ENCODE results near the gene TRIM69. TPM values are rescaled to one million over a fixed set of nuclear protein-coding genes. Genes with fewer than 3 reads are reported as not detected.
"Not testable (repeated sequence)": the region's sequence is repeated elsewhere in the genome, so short reads cannot be mapped to it uniquely, and the experiment has no call there.

Gene TRIM69
- 10 to 100 TPM; 13.3 to 23.6 (median 15.9) TPM for total RNA-seq

GRCh38 chr15:44736181-44736765, at the start of gene TRIM69:
Gene TRIM69 (plus strand): TSS chr15:44736528. CDS start chr15:44736705, 177 bp downstream.
- Histone ChIP-seq H3K36me3 (no peaks in the 10 kb centered on the region), H3K4me3 (replicated peaks in 1 of 3) (no peak within 1 kb of the TSS), H3K4me1 (no peaks in the 10 kb centered on the region), H3K27ac (peak within 1 kb of the TSS in 2 of 3 donors; percentile 45 to 49), H3K9me3 (no peaks in the 10 kb centered on the region), H3K27me3 (no peaks in the 10 kb centered on the region)
- intact Hi-C loops (cut with DNase I) = loop anchor here (5.0 to 10.0 kb wide), 2 partner anchors 69 to 161 kb away; no protein-coding TSS in a partner anchor
- 84% methylated on average over 3 of the region's 3 CpGs for WGBS, 2 donors
- TF ChIP-seq POLR2A (IDR thresholded peaks at IDR 0.05) (no peak), CTCF (IDR thresholded peaks at IDR 0.05) (no peak)
- DNase-seq = no peak

- H3K27ac ChIP-seq; H3K9me3 ChIP-seq; H3K4me1 ChIP-seq; DNase-seq; H3K4me3 ChIP-seq (replicated peaks in 1 of 3); intact Hi-C loops (cut with DNase I); H3K36me3 ChIP-seq; H3K27me3 ChIP-seq: not testable (repeated sequence)
- 80 to 86% methylated on average over 2 of the region's 2 CpGs for WGBS, 2 donors
Measured at GRCh38 chr15:44689318-44689717, 47.0 kb upstream of the TRIM69 start.

- H3K36me3 ChIP-seq; H3K27ac ChIP-seq; H3K27me3 ChIP-seq; H3K4me3 ChIP-seq (replicated peaks in 1 of 3); intact Hi-C loops (cut with DNase I); H3K4me1 ChIP-seq; H3K9me3 ChIP-seq; DNase-seq: not testable (repeated sequence)
- WGBS, 2 donors = 61 to 72% methylated on average over 1 of the region's 1 CpG
Measured at GRCh38 chr15:44690245-44690644, 46.1 kb upstream of the TRIM69 start.

GRCh38 chr15:44692659-44693058, 43.7 kb upstream of the TRIM69 start:
- no peak overlapping the region for H3K4me3 ChIP-seq (replicated peaks in 1 of 3)
- intact Hi-C loops (cut with DNase I) = no loop called here
- no peak for DNase-seq
- H3K27ac ChIP-seq = no peak overlapping the region
- TF ChIP-seq CTCF (IDR thresholded peaks at IDR 0.05) = no peak
- TF ChIP-seq POLR2A (IDR thresholded peaks at IDR 0.05) = no peak
- WGBS, 2 donors = 89 to 100% methylated on average over 1 of the region's 1 CpG
- no peaks in the 10 kb centered on the region for H3K4me1 ChIP-seq
- H3K36me3 ChIP-seq = no peaks in the 10 kb centered on the region
- H3K9me3 ChIP-seq = no peaks in the 10 kb centered on the region
- H3K27me3 ChIP-seq = no peaks in the 10 kb centered on the region

GRCh38 chr15:44694416-44694815, 41.9 kb upstream of the TRIM69 start:
- WGBS, 2 donors = 83 to 85% methylated on average over 4 of the region's 4 CpGs
- Histone ChIP-seq H3K36me3 (no peaks in the 10 kb centered on the region), H3K4me3 (replicated peaks in 1 of 3) (no peak overlapping the region), H3K27me3 (no peaks in the 10 kb centered on the region), H3K4me1 (no peaks in the 10 kb centered on the region), H3K27ac (no peak overlapping the region), H3K9me3 (no peaks in the 10 kb centered on the region)
- TF ChIP-seq POLR2A (IDR thresholded peaks at IDR 0.05) (no peak), CTCF (IDR thresholded peaks at IDR 0.05) (no peak)
- no peak for DNase-seq
- intact Hi-C loops (cut with DNase I) = no loop called here

GRCh38 chr15:44695294-44695693, 41.0 kb upstream of the TRIM69 start:
- TF ChIP-seq CTCF (IDR thresholded peaks at IDR 0.05) = no peak
- Histone ChIP-seq H3K4me1 (no peaks in the 10 kb centered on the region), H3K36me3 (no peaks in the 10 kb centered on the region), H3K4me3 (replicated peaks in 1 of 3) (no peak overlapping the region), H3K27ac (no peak overlapping the region), H3K9me3 (no peaks in the 10 kb centered on the region), H3K27me3 (no peaks in the 10 kb centered on the region)
- intact Hi-C loops (cut with DNase I) = no loop called here
- 76 to 81% methylated on average over 3 of the region's 3 CpGs for WGBS, 2 donors
- DNase-seq = no peak
